ENCODE measurements around the gene DRG2. TPM values are rescaled to one million over a fixed set of nuclear protein-coding genes. Genes with fewer than 3 reads are reported as not detected.

Gene DRG2
- total and polyA plus RNA-seq, 2 of the 13 experiments (the other 11 are each of a cell fraction or from before 2014, with no cell fraction given), result 20.1 to 26.6 TPM

GRCh38 chr17:18087610-18088491 lies at the start of gene DRG2 (continued):
- TF ChIP-seq E2F2 (CRISPR knock-in tag; IDR thresholded peaks at IDR 0.05; ENCODE audit: borderline replicate concordance), result no peak
- no peak for TF ChIP-seq BATF2 (CRISPR knock-in tag; IDR thresholded peaks at IDR 0.05)
- peak; percentile 61; the same call in 1 of the 2 replicates for TF ChIP-seq ZNF235 (CRISPR knock-in tag; IDR thresholded peaks at IDR 0.05; ENCODE audit: borderline replicate concordance)
- peak; percentile 22 for TF ChIP-seq ZEB1 (IDR thresholded peaks at IDR 0.05; ENCODE audit: insufficient replicate concordance, low read depth)
- TF ChIP-seq MEIS1 (CRISPR knock-in tag; IDR thresholded peaks at IDR 0.05; ENCODE audit: borderline replicate concordance), result peak; percentile 96
- TF ChIP-seq KLF16 (CRISPR knock-in tag; IDR thresholded peaks at IDR 0.05), result peak in 1 of 2 experiments; percentile 96; a peak in 2 of 4 replicates
- peak; percentile 89 for TF ChIP-seq PAXIP1 (CRISPR knock-in tag; conservative IDR thresholded peaks at IDR 0.05)
- TF ChIP-seq ZNF460 (CRISPR knock-in tag; IDR thresholded peaks at IDR 0.05; ENCODE audit: borderline replicate concordance), result no peak; the same call in 1 of the 2 replicates
- peak; percentile 87; the same call in 1 of the 2 replicates for TF ChIP-seq MAF1 (CRISPR knock-in tag; IDR thresholded peaks at IDR 0.05; ENCODE audit: borderline replicate concordance)
- no peak; the same call in 1 of the 2 replicates for TF ChIP-seq CAMTA2 (CRISPR knock-in tag; IDR thresholded peaks at IDR 0.05; ENCODE audit: borderline replicate concordance)
- TF ChIP-seq ZSCAN29 (CRISPR knock-in tag; conservative IDR thresholded peaks at IDR 0.05), result 0 out of 2 replicates have a peak, but pooled peaks have one; percentile 74
- TF ChIP-seq ZNF496 (CRISPR knock-in tag; IDR thresholded peaks at IDR 0.05; ENCODE audit: insufficient replicate concordance), result no peak
- peak; percentile 79 for TF ChIP-seq SP5 (CRISPR knock-in tag; IDR thresholded peaks at IDR 0.05; ENCODE audit: borderline replicate concordance, low read depth)
- TF ChIP-seq MAFG (CRISPR knock-in tag; IDR thresholded peaks at IDR 0.05), result no peak
- TF ChIP-seq PHF5A (CRISPR knock-in tag; IDR thresholded peaks at IDR 0.05; ENCODE audit: low read depth, unreplicated experiment), result peak; percentile 100
- peak in 1 of 2 experiments; percentile 64; a peak in 2 of 4 replicates for TF ChIP-seq EP300 (IDR thresholded peaks at IDR 0.05; ENCODE audit: low read depth in 2 of 2, low read length in 2 of 2)
- TF ChIP-seq EP300 (CRISPR knock-in tag; IDR thresholded peaks at IDR 0.05; ENCODE audit: borderline replicate concordance), result peak; percentile 51; the same call in 1 of the 2 replicates
- TF ChIP-seq KLF6 (CRISPR knock-in tag; IDR thresholded peaks at IDR 0.05), result no peak; the same call in 1 of the 2 replicates
- no peak for TF ChIP-seq ZNF713 (CRISPR knock-in tag; IDR thresholded peaks at IDR 0.05)
- 0 out of 2 replicates have a peak, but pooled peaks have one; percentile 23 for TF ChIP-seq ZBTB34 (CRISPR knock-in tag; IDR thresholded peaks at IDR 0.05)
- no peak; the same call in 1 of the 2 replicates for TF ChIP-seq REXO4 (CRISPR knock-in tag; IDR thresholded peaks at IDR 0.05; ENCODE audit: borderline replicate concordance)

All from HepG2 (cell line).